ENCODE measurements around the gene PRRT3.
"Not testable (repeated sequence)": the region's sequence is repeated elsewhere in the genome, so short reads cannot be mapped to it uniquely, and the experiment has no call there.

- TF ChIP-seq CTCF (IDR thresholded peaks at IDR 0.05; ENCODE audit: low read length); EZH2 (IDR thresholded peaks at IDR 0.05; ENCODE audit: borderline replicate concordance, low read length): not testable (repeated sequence)
These were observed 55.3 kb downstream of the PRRT3 start for GRCh38 chr3:9896755-9897407.

Measured in OCI-LY1 (cell line).